ENCODE data around the gene NGEF. TPM values are rescaled to one million over a fixed set of nuclear protein-coding genes. Genes with fewer than 3 reads are reported as not detected.

The NGEF gene
- total RNA-seq, 2 experiments from 2014 or later: not detected

DNA sequence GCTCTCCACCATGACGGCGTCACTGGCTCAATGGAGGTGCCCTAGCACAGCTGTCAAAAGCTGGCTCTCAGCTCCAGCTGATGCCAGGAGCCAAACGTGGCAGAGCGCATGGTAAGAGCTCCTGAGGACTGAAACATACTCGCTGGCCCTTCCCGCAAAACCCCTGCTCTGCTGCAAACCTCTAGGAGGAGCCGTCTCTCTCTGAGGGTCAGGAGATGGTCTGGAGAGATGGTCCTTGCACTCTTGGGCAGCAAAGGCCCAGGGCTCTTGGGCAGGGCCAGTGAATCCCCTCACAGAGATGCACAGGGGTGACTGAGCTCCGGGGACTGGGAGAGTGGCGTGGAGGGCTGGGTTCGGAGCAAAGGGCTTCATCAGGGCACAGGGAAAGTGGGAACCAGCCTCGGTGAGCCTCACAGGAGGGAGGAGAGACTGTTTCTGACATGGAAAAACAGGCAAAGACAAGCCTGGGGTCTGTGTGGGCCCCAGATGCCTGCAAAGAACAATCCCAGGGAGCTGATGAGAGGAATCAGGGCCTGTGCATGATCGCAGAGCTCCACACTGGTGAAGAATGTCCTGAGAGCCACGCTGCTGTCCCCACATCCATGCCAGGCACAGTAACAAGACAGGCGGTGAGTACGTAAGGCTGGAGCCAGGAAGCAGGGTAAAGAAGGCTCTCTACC, 125.7 kb downstream of the NGEF start:
- H3K4me3 Mint-ChIP-seq: no peak overlapping the region
- H3K27me3 Mint-ChIP-seq (ENCODE audit: low read depth): peaks cover 3% of the 10 kb centered on the region
- POLR2A ChIA-PET: no interaction called here
- no peaks in the 10 kb centered on the region for H3K9me3 Mint-ChIP-seq (ENCODE audit: insufficient read depth)
- ATAC-seq (no peak), DNase-seq (no peak)
- H3K36me3 Mint-ChIP-seq (ENCODE audit: low read depth): no peaks in the 10 kb centered on the region
- CTCF ChIA-PET: no interaction called here
- no peak overlapping the region for H3K27ac Mint-ChIP-seq
- H3K4me1 Mint-ChIP-seq (ENCODE audit: low read depth): no peaks in the 10 kb centered on the region

DNA sequence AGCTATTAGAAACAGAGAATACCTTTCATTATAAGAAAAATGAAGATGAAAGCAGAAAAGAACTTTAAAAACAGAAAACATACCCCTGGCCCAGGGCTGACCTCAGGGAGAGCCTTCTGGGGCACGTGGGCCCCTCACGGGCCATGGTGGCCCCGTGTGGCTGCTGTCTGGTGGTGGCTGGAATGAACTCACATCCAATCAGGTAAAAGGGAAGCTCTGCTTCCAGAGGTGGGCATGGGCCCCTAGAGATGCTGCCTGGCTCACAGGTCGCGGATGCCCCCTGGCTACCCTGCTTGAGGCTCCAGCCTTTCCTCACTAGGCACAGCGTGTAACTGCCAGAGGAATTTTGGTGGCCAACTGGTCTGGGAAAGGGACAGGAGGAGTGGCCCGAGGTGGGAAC, 126.4 kb downstream of the NGEF start:
- peaks cover 3% of the 10 kb centered on the region for H3K27me3 Mint-ChIP-seq (ENCODE audit: low read depth)
- H3K9me3 Mint-ChIP-seq (ENCODE audit: insufficient read depth): no peaks in the 10 kb centered on the region
- ChIA-PET CTCF (no interaction called here), POLR2A (no interaction called here)
- H3K4me3 Mint-ChIP-seq: no peak overlapping the region
- DNase-seq (no peak), ATAC-seq (no peak)
- no peaks in the 10 kb centered on the region for H3K36me3 Mint-ChIP-seq (ENCODE audit: low read depth)
- no peaks in the 10 kb centered on the region for H3K4me1 Mint-ChIP-seq (ENCODE audit: low read depth)
- no peak overlapping the region for H3K27ac Mint-ChIP-seq

DNA sequence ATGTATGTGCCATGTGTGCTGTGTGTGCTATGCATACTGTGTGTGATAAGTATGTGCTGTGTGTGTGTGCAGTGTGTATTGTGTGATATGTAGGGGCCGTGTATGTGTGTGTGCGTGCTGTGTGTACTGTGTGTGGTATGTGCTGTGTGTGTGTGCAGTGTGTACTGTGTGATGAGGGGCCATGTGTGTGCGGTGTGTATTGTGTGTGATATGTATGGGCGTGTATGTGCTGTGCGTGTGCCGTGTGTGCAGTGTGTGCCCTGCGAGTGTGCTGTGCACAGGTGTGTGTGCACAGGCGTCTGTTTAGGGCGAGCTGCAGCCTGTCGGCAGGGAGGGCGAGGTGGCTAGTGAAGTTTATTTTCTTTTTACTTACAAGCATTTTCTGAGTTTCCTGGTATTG, 126.9 kb downstream of the NGEF start:
- Mint-ChIP-seq H3K4me3 (no peak overlapping the region), H3K27me3 (ENCODE audit: low read depth) (peaks cover 3% of the 10 kb centered on the region), H3K36me3 (ENCODE audit: low read depth) (no peaks in the 10 kb centered on the region), H3K9me3 (ENCODE audit: insufficient read depth) (no peaks in the 10 kb centered on the region), H3K4me1 (ENCODE audit: low read depth) (no peaks in the 10 kb centered on the region), H3K27ac (no peak overlapping the region)
- no peak for DNase-seq
- ChIA-PET POLR2A (no interaction called here), CTCF (no interaction called here)
- no peak for ATAC-seq

DNA sequence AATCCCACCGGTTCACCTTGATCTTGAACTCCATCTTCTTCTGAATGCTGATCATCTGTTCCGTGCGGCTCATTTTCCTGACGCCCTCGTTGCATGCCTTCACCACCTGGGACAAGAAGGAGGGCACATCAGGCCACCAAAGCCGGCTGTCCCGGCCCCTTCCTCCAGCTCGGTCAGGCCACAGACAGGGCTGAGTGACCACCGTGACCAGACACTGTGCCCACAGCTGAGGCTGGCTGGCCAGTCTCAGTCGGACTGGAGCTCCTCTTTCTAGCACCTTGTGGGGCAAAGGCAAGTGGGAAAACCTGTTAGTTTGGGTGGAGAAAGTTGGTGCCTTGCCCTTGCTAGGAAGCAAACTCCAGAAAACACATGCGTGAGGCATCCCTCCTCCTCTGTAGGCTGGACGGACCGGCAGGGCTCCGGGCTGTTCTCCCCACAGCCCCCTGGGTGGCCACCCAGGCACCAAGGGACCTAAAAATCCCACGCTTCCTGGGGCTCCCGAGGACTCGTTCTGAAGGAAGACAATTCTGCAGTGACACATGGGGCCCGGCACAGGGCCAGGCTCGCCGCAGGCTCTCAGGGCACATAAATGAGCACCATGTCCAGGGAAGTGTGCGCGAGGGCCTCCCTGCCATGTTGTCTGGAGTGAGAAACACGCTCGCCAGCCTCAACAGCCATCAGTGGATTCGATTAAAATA, 127.6 kb downstream of the NGEF start:
- Mint-ChIP-seq H3K27me3 (ENCODE audit: low read depth) (peaks cover 3% of the 10 kb centered on the region), H3K4me3 (no peak overlapping the region), H3K36me3 (ENCODE audit: low read depth) (no peaks in the 10 kb centered on the region), H3K9me3 (ENCODE audit: insufficient read depth) (no peaks in the 10 kb centered on the region), H3K4me1 (ENCODE audit: low read depth) (no peaks in the 10 kb centered on the region), H3K27ac (no peak overlapping the region)
- ChIA-PET POLR2A (no interaction called here), CTCF (no interaction called here)
- ATAC-seq: no peak
- no peak for DNase-seq

DNA sequence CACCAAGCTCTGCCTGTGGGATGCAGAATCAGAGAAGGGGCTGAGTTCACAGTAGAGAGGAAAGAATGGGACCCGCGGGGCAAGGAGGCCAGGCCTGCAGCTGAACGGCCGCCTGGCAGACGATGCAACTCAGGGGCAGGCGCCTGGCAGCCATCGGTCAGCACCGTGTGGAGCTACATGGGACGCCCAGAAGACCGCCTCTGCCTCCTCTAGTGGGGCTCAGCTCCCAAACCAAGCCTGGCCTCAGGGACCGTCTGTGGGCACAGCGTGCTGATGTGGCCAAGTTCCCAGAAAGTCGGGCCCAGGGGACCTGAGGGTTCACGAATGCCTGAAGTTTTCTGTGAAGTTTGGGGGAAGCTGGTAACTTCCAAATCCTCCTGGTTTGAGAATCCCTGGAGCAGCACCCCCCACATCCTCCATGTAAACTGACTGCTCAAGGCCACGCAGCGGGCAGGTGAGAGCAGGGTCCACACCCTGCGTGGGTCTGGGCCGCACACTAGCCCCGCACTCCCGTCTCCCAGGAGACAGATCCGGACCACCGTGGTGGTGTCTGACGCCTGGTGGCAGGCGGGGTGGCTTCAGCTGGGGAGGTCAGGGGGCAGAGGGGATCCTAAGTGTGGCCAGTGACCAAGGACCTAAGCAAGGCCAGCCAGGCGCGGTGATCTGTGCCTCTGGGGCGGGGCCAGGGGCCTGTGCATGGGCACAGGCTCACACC, 128.3 kb downstream of the NGEF start:
- peaks cover 3% of the 10 kb centered on the region for H3K27me3 Mint-ChIP-seq (ENCODE audit: low read depth)
- DNase-seq (no peak), ATAC-seq (no peak)
- H3K27ac Mint-ChIP-seq: no peak overlapping the region
- CTCF ChIA-PET: no interaction called here
- no peaks in the 10 kb centered on the region for H3K36me3 Mint-ChIP-seq (ENCODE audit: low read depth)
- POLR2A ChIA-PET: no interaction called here
- H3K4me1 Mint-ChIP-seq (ENCODE audit: low read depth): no peaks in the 10 kb centered on the region
- H3K9me3 Mint-ChIP-seq (ENCODE audit: insufficient read depth): no peaks in the 10 kb centered on the region
- H3K4me3 Mint-ChIP-seq: no peak overlapping the region

DNA sequence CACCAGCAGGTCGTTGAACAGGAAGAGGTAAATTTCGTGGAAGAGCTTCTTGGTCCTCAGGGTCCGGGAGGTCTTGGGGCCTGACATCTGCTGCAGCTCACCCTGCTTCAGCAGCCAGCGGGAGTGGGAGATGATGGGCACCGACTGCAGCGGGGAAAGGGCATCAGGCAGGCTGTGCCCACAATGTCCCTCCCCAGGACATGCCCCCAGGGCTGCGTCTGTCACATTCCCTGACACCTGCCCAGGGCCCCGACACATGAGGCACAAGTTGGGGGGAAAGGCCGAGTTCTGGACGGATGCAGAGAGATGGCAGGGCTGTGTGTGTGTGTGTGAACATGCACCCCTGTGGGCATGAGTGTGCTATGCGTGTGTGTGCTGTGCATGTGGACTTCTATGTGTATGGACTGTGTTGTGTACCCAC, 129.0 kb downstream of the NGEF start:
- ATAC-seq (no peak), DNase-seq (no peak)
- Mint-ChIP-seq H3K27me3 (ENCODE audit: low read depth) (peaks cover 3% of the 10 kb centered on the region), H3K9me3 (ENCODE audit: insufficient read depth) (no peaks in the 10 kb centered on the region), H3K4me3 (no peak overlapping the region), H3K4me1 (ENCODE audit: low read depth) (no peaks in the 10 kb centered on the region), H3K36me3 (ENCODE audit: low read depth) (no peaks in the 10 kb centered on the region), H3K27ac (peak overlapping the region; percentile 34)
- ChIA-PET CTCF (no interaction called here), POLR2A (interaction anchor here (0.6 to 0.7 kb wide), 2 partner anchors 17 to 254 kb away, joined by 3 to 5 read pairs; no protein-coding TSS in a partner anchor)

DNA sequence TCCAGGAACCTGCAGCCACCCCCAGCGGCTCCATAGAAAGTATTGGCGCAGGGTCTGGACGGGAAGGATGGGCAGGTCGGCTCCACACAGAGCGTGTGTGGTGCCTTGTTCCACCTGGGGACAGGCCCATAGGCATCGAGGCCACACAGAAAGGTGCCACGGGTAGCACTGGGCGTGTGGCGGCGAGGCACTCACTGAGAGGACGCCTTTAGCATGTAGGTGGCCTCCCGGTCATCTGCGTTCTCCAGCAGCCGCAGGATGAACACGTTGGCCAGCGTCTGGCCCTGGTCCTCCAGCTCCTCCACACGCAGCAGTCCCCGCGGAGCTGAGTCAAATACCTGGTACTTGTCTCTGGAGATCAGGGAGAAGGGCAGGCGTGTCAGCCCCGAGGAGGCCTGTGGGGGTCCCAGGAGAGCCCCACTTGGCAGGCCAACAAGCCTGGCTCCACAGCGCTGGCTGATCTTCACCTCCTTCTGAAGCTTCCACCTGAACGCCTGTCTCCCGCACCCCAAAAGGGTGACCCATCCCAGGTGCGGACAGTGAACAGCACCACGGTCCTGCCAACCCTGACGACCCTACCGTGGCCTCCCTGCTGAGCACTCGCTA, 129.8 kb downstream of the NGEF start:
- Mint-ChIP-seq H3K36me3 (ENCODE audit: low read depth) (no peaks in the 10 kb centered on the region), H3K27ac (no peak overlapping the region), H3K4me1 (ENCODE audit: low read depth) (no peaks in the 10 kb centered on the region), H3K9me3 (ENCODE audit: insufficient read depth) (no peaks in the 10 kb centered on the region), H3K4me3 (no peak overlapping the region), H3K27me3 (ENCODE audit: low read depth) (peaks cover 3% of the 10 kb centered on the region)
- ChIA-PET POLR2A (interaction anchor here (0.7 kb wide), 1 partner anchor 18 kb away, joined by 3 read pairs; no protein-coding TSS in a partner anchor), CTCF (no interaction called here)
- ATAC-seq: no peak
- DNase-seq: no peak

DNA sequence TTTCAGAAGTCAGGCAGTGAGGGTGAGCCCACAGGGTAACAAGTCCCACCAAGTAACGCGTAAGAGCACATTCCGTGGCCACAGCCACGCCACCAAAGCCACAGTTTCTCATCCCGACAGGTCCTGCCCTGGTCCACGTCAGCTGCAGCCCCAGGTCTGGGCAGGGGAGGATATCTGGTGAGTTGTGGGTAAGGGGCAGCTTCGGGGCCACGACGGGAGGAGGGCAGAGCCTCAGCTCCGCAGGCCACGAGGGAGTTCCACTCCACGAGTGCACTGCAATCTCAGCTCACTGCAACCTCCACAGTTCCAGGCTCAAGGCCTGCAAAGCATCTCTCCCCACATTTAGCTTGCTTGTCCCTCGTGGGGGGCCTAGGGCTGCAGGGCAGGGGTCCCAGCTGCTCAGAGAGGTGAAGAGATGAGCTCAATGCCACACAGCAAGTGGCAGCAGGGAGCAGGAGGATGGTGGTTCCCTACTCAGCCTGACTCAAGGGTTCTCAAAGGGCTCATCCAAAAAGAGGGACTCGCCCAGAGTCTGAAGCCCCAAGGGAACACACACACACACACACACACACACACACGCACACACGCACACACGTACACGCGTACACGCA, 130.4 kb downstream of the NGEF start:
- CTCF ChIA-PET: no interaction called here
- Mint-ChIP-seq H3K36me3 (ENCODE audit: low read depth) (no peaks in the 10 kb centered on the region), H3K27me3 (ENCODE audit: low read depth) (peaks cover 4% of the 10 kb centered on the region), H3K4me3 (no peak overlapping the region), H3K9me3 (ENCODE audit: insufficient read depth) (no peaks in the 10 kb centered on the region), H3K4me1 (ENCODE audit: low read depth) (no peaks in the 10 kb centered on the region), H3K27ac (no peak overlapping the region)
- POLR2A ChIA-PET: no interaction called here
- DNase-seq: no peak
- ATAC-seq: no peak

DNA sequence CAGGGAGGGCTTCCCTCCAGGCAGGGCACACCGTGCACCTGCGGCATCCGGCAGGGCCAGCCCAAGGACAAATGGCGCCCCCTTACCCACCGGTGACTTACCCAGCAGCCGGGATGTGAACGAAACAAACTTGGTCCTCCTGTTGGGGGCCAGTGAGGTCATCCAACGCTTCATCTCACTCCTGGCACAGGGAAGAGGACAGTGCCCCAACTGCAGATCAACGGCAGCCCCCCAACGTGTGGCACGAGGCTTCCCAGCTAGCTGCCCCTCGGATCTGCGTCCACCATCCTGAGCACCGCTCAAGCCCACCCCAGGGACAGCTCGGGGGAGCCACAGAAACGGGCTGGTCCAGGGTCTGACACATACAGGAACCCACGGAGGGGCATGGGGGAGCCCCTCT, 131.0 kb downstream of the NGEF start:
- ChIA-PET POLR2A (no interaction called here), CTCF (no interaction called here)
- H3K4me1 Mint-ChIP-seq (ENCODE audit: low read depth): no peaks in the 10 kb centered on the region
- no peak overlapping the region for H3K27ac Mint-ChIP-seq
- H3K9me3 Mint-ChIP-seq (ENCODE audit: insufficient read depth): no peaks in the 10 kb centered on the region
- H3K27me3 Mint-ChIP-seq (ENCODE audit: low read depth): peaks cover 4% of the 10 kb centered on the region
- no peak for DNase-seq
- no peak for ATAC-seq
- no peaks in the 10 kb centered on the region for H3K36me3 Mint-ChIP-seq (ENCODE audit: low read depth)
- H3K4me3 Mint-ChIP-seq: no peak overlapping the region

DNA sequence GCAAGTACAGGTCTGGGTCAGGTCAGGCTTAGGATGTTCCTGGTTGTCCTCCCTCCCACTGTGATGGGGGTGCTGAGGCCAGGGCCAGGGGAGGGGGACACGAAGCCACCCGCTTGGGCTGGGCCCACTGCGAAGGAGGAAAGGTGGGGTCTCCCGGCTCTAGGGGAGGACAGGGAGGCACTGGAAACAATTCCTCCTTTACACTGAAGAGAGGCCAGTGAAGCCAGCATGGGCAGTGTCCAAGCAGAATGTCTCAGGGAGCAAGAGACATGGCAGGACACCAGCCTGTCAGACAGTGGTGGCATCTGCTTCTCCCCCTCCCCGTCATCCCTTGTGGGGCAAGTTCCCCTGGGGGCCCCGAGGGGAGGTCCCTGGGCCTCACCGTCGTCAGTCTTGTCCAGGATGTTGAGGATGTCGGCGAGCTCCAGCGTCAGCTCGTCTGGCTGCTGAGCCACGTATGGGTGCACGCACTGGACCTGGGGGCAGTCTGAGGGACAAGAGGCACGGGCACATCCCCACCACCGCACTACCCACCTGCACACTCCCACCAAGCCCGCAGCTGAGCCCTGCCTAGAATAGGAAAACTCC, 132.2 kb downstream of the NGEF start:
- DNase-seq: no peak
- H3K9me3 Mint-ChIP-seq (ENCODE audit: insufficient read depth): no peaks in the 10 kb centered on the region
- ATAC-seq: no peak
- H3K4me1 Mint-ChIP-seq (ENCODE audit: low read depth): no peaks in the 10 kb centered on the region
- H3K4me3 Mint-ChIP-seq: no peak overlapping the region
- ChIA-PET POLR2A (no interaction called here), CTCF (no interaction called here)
- no peak overlapping the region for H3K27ac Mint-ChIP-seq
- peaks cover 4% of the 10 kb centered on the region for H3K27me3 Mint-ChIP-seq (ENCODE audit: low read depth)
- no peaks in the 10 kb centered on the region for H3K36me3 Mint-ChIP-seq (ENCODE audit: low read depth)

DNA sequence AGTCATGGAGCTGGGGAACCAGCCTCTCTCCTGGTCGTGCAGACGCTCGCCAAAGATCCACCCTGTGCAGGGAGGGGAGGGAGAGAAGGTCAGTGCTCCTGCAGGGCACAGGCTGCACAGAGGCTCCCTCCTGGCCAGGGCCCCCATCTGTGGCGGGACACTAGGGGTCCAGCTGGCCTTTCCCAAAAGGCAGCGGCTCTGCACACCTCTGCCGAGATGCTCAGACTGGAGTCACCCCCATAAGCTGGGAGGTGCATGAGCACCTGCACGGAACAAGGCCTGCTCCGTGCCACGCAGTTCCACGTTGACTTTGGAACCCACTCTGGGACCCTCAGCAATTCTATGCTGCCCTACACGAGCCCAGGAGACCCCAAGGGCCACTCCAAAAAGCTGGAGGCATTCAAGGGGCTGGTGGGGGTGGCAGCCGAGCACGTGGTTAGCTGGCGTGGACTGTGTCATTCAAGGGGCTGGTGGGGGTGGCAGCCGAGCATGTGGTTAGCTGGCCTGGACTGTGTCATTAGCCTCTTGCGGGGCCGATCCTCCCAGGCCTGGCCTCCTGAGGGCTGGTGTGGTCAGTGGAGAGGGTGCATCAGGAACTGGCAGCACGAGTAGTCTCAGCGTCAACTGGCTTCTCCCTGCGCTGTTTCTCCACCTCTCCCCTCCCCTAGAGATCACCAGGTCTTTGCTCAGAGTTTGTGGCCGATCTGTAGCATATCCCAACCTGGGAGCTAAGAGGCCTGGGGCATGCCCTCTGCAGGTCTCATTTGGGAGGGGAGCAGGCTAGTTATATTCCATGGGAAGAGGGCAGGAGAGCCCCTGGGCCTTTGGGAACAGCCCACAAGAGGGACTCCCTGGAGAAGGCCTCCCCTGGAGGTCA, 133.2 kb downstream of the NGEF start:
- ChIA-PET POLR2A (no interaction called here), CTCF (no interaction called here)
- DNase-seq: no peak
- no peak overlapping the region for H3K4me3 Mint-ChIP-seq
- no peak for ATAC-seq
- H3K36me3 Mint-ChIP-seq (ENCODE audit: low read depth): no peaks in the 10 kb centered on the region
- H3K4me1 Mint-ChIP-seq (ENCODE audit: low read depth): peaks cover 8% of the 10 kb centered on the region
- no peaks in the 10 kb centered on the region for H3K9me3 Mint-ChIP-seq (ENCODE audit: insufficient read depth)
- no peak overlapping the region for H3K27ac Mint-ChIP-seq
- H3K27me3 Mint-ChIP-seq (ENCODE audit: low read depth): peaks cover 11% of the 10 kb centered on the region
